HFF-Myc (cell line): Measurements from ENCODE around the gene IQGAP2.
"Not testable (repeated sequence)": the region's sequence is repeated elsewhere in the genome, so short reads cannot be mapped to it uniquely, and the experiment has no call there.

ENCODE experiments used
- DNase-seq: peaks from one replicate; pipeline ENCODE4 v3.0.0-alpha.2; 2011; ENCODE audit warnings: low read depth; ENCODE audit errors: extremely low read depth
- H3K4me3 ChIP-seq: replicated peaks from 2 replicates; pipeline ENCODE4 v1.5.1; 2011; ENCODE audit warnings: low read depth, mild to moderate bottlenecking, control low read depth, low read length
- TF ChIP-seq, protein P1 (sequence below): IDR thresholded peaks from 2 replicates; pipeline ENCODE4 v1.5.1; 2012; ENCODE audit warnings: mild to moderate bottlenecking, low read depth, low read length, control low read depth; ENCODE audit errors: missing control alignments

The IQGAP2 gene

DNA sequence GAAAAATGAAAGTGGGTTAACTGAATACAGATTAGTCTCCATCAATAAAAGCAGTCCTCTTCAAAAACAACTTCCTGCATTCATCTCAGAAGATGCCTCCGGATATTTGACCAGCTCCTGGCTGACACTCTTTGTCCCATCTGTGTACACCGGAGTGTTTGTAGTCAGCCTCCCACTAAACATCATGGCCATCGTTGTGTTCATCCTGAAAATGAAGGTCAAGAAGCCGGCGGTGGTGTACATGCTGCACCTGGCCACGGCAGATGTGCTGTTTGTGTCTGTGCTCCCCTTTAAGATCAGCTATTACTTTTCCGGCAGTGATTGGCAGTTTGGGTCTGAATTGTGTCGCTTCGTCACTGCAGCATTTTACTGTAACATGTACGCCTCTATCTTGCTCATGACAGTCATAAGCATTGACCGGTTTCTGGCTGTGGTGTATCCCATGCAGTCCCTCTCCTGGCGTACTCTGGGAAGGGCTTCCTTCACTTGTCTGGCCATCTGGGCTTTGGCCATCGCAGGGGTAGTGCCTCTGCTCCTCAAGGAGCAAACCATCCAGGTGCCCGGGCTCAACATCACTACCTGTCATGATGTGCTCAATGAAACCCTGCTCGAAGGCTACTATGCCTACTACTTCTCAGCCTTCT lies 329.4 kb downstream of the IQGAP2 start:
- TF ChIP-seq, protein P1, sequence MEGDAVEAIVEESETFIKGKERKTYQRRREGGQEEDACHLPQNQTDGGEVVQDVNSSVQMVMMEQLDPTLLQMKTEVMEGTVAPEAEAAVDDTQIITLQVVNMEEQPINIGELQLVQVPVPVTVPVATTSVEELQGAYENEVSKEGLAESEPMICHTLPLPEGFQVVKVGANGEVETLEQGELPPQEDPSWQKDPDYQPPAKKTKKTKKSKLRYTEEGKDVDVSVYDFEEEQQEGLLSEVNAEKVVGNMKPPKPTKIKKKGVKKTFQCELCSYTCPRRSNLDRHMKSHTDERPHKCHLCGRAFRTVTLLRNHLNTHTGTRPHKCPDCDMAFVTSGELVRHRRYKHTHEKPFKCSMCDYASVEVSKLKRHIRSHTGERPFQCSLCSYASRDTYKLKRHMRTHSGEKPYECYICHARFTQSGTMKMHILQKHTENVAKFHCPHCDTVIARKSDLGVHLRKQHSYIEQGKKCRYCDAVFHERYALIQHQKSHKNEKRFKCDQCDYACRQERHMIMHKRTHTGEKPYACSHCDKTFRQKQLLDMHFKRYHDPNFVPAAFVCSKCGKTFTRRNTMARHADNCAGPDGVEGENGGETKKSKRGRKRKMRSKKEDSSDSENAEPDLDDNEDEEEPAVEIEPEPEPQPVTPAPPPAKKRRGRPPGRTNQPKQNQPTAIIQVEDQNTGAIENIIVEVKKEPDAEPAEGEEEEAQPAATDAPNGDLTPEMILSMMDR: no peak
- DNase-seq: no peak

DNA sequence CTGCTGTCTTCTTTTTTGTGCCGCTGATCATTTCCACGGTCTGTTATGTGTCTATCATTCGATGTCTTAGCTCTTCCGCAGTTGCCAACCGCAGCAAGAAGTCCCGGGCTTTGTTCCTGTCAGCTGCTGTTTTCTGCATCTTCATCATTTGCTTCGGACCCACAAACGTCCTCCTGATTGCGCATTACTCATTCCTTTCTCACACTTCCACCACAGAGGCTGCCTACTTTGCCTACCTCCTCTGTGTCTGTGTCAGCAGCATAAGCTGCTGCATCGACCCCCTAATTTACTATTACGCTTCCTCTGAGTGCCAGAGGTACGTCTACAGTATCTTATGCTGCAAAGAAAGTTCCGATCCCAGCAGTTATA lies 329.9 kb downstream of the IQGAP2 start:
- TF ChIP-seq, protein P1: no peak
- H3K4me3 ChIP-seq: no peak overlapping the region
- no peak for DNase-seq

More for the DNA sequence above, 329.4 kb downstream of the IQGAP2 start:
- no peak overlapping the region for H3K4me3 ChIP-seq

DNA sequence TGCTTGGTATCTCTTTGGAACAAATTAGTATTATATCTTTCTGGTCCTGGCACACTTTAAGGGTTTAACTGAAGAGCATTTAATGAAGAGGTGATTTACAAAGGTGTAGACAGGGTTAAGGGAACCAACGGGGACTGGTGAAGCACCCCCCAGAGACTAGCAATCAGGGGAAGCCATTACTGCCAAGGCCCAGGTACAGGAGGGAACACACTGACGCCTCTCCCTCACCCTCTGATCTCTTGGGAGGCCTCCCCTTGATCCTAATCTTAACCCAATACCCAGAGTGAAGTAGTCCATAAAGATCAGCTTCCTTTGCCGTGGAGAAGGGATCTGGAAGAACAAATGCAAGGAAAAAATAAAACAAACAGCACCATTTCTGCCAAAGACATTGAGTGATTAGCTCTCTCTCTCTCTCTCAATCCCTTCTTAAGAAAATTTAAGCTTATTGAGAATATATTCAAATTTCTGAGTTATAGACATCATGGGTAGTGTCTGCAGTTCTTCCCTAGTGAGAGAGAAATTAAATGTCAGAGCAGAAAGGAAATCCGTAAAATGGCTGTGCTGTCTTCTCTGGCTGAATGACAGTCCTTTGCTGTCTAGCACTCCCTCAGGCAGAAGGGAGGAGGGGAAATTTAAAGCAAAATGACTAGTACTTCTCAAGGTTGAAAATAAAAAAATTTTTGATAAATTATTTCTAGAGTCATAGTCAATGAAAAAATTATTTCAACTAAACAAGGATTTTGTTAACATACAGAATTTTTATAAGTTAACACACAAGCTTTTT lies 332.9 kb downstream of the IQGAP2 start:
- TF ChIP-seq, protein P1: no peak
- DNase-seq: no peak
- no peak overlapping the region for H3K4me3 ChIP-seq

DNA sequence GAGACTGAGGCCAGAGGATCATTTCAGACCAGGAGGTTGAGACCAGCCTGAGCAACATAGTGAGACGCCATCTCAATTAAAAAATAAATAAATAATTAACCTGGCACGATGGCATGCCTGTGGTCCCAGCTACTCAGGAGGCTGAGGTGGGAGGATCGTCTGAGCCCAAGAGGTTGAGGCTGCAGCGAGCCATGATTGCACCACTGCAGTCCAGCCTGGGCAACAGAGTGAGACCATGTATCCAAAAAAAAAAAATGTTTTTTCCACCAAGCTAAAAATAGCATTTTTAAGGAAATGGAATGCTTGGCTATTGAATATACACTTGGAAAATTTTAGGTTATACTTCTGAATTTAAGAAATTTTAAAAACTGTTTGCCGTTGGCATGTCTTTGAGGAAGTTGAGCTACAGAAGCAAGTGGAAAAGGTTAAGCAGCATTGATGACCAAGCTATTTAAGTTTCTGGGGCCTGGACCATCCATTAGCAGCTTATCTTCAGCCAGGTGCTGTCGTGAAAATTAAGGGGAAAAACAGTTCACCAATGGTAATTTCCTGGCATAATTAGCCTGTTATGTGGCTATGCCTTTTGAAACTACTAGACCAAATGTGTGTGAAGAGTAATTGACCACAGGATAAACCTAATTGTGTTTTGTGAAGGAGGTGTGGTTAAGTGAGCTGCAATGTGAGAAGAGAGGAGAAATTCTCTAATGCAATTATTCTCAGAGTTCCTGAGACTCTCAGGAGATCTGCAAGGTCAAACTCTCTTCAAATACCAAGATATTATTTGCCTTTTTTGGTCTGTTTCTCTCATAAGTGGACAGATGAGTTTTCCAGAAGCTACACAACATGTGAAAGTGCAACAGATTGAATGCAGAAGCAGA lies 333.8 kb downstream of the IQGAP2 start:
- DNase-seq: no peak
- no peak overlapping the region for H3K4me3 ChIP-seq
- TF ChIP-seq, protein P1: no peak

DNA sequence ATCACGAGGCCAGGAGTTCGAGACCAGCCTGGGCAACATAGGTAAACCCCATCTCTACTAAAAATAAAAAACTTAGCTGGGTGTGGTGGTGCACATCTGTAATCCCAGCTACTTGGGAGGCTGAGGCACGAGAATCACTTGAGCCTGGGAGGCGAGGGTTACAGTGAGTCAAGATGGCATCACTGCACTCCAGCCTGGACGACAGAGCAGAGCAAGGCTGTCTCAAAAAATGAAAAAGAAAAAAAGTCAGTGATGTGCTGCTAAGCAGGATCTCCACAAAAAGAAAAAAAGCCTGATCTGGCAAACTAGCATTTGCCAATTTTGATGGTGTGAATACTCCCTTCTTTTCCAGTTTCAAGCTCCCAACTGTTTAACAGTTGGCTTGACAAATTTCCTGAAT lies 334.8 kb downstream of the IQGAP2 start:
- TF ChIP-seq, protein P1: no peak
- H3K4me3 ChIP-seq: no peak overlapping the region
- DNase-seq: no peak

DNA sequence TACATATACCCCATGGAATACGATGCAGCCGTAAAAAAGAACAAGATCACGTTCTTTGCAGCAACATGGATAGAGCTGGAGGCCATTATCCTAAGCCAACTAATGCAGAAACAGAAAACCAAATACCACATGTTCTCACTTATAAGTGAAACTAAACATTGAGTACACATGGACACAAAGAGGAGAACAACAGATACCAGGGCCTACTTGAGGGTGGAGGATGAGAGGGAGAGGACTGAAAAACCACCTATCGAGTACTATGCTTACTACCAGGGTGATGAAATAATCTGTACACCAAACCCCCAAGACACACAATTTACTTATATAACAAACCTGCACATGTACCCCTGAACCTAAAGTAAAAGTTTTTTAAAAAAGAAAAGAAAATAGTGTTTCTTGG lies 338.4 kb downstream of the IQGAP2 start:
- not testable (repeated sequence) for DNase-seq

DNA sequence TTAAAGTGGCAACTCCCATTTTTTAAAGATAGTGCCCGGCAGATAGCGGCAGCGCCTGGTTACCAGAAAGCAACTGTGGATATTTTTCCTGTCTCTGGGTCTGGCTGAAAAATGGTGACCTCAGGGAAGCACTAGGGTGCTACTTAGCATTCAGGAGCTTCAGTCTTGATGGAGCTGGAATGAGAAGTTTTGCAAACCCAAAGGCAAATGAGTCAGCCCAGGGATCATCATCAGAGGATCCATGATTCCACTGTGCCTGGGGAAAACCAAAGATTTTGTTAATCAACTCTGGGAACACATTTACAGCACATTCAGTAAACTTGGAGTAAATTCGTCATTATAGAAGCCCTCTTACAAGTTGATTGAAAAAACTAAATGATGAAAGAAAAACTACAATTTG lies 339.5 kb downstream of the IQGAP2 start:
- TF ChIP-seq, protein P1: no peak
- no peak for DNase-seq

More for the DNA sequence above, 338.4 kb downstream of the IQGAP2 start:
- H3K4me3 ChIP-seq: not testable (repeated sequence)

More for the DNA sequence above, 339.5 kb downstream of the IQGAP2 start:
- H3K4me3 ChIP-seq: no peak overlapping the region
